Activated naive CD8-positive, alpha-beta T cell (primary cell): ENCODE data around the gene GGTLC1.

Experiments
- H3K27ac Mint-ChIP-seq: one replicate; pipeline ENCODE4 v1.8.0; 2021; ENCODE audit warnings: mixed read lengths
- H3K27me3 Mint-ChIP-seq: one replicate; pipeline ENCODE4 v1.8.0; 2021; ENCODE audit warnings: mixed read lengths
- H3K36me3 Mint-ChIP-seq: one replicate; pipeline ENCODE4 v1.8.0; 2021; ENCODE audit warnings: mixed read lengths
- H3K4me1 Mint-ChIP-seq: one replicate; pipeline ENCODE4 v1.8.0; 2021; ENCODE audit warnings: low read depth, mixed read lengths
- H3K4me3 Mint-ChIP-seq: one replicate; pipeline ENCODE4 v1.8.0; 2021; ENCODE audit warnings: mild to moderate bottlenecking, mixed read lengths
- H3K9me3 Mint-ChIP-seq: one replicate; pipeline ENCODE4 v1.8.0; 2021; ENCODE audit warnings: low read depth, mixed read lengths

GGTLC1 gene

DNA sequence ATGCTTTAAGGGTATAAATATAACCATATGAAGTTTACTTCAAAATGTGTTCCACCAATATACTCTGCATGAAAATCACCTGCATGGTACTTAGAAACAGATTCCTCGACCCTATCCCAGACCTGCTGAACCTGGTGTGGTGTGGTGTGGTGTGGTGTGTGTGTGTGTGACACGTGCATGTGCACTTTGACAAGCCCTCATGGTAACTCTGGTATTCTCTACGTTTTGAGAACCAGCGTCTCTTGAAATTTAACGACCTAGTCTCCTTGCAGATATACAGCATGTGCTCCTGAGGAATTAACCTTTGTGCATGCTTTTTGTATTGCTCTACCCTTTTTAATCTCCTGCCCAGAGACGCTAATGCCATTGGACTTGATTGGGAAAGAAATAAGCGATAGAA, 29.5 kb downstream of the GGTLC1 start:
- H3K27me3 Mint-ChIP-seq, result peaks cover 2% of the 10 kb centered on the region
- peaks cover 3% of the 10 kb centered on the region for H3K36me3 Mint-ChIP-seq
- no peaks in the 10 kb centered on the region for H3K4me1 Mint-ChIP-seq
- no peak overlapping the region for H3K27ac Mint-ChIP-seq
- H3K9me3 Mint-ChIP-seq, result no peaks in the 10 kb centered on the region
- no peak overlapping the region for H3K4me3 Mint-ChIP-seq

- H3K9me3 Mint-ChIP-seq, result no peaks in the 10 kb centered on the region
- peaks cover 1% of the 10 kb centered on the region for H3K27me3 Mint-ChIP-seq
- H3K4me3 Mint-ChIP-seq, result no peak overlapping the region
- no peaks in the 10 kb centered on the region for H3K36me3 Mint-ChIP-seq
- H3K4me1 Mint-ChIP-seq, result no peaks in the 10 kb centered on the region
- H3K27ac Mint-ChIP-seq, result no peak overlapping the region
These were observed 32.7 kb downstream of the GGTLC1 start for GRCh38 chr20:23955896-23956295.

GRCh38 chr20:23954008-23954745, 34.4 kb downstream of the GGTLC1 start:
- H3K4me3 Mint-ChIP-seq, result no peak overlapping the region
- no peaks in the 10 kb centered on the region for H3K4me1 Mint-ChIP-seq
- no peaks in the 10 kb centered on the region for H3K9me3 Mint-ChIP-seq
- H3K27ac Mint-ChIP-seq, result no peak overlapping the region
- no peaks in the 10 kb centered on the region for H3K36me3 Mint-ChIP-seq
- H3K27me3 Mint-ChIP-seq, result peaks cover 1% of the 10 kb centered on the region

- Mint-ChIP-seq H3K9me3 (no peaks in the 10 kb centered on the region), H3K4me3 (no peak overlapping the region), H3K27ac (no peak overlapping the region), H3K4me1 (no peaks in the 10 kb centered on the region), H3K36me3 (no peaks in the 10 kb centered on the region), H3K27me3 (peaks cover 1% of the 10 kb centered on the region)
These were observed 42.4 kb downstream of the GGTLC1 start for GRCh38 chr20:23946206-23946605.

GRCh38 chr20:23943304-23943703, 45.3 kb downstream of the GGTLC1 start:
- Mint-ChIP-seq H3K4me1 (no peaks in the 10 kb centered on the region), H3K27ac (no peak overlapping the region), H3K36me3 (no peaks in the 10 kb centered on the region), H3K9me3 (no peaks in the 10 kb centered on the region), H3K27me3 (peaks cover 2% of the 10 kb centered on the region), H3K4me3 (no peak overlapping the region)

DNA sequence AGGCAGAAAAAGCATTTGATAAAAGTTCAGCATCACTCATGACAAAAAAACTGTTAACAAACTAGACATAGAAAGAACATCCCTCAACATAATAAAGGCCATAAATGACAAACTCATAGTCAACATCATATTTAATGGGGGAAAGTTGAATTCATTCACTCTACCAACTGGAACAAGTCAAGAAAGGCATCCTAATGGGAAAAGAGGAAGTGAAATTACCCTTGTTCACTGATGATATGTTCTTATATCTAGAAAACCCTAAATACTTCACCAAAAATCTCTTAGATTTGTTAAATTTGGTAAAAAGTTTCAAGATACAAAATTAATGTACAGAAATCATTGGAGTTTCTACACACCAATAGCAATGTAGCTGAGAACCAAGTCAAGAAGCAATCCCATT, 48.9 kb downstream of the GGTLC1 start:
- no peak overlapping the region for H3K4me3 Mint-ChIP-seq
- H3K36me3 Mint-ChIP-seq, result no peaks in the 10 kb centered on the region
- no peaks in the 10 kb centered on the region for H3K9me3 Mint-ChIP-seq
- H3K27me3 Mint-ChIP-seq, result peaks cover 2% of the 10 kb centered on the region
- no peak overlapping the region for H3K27ac Mint-ChIP-seq
- H3K4me1 Mint-ChIP-seq, result no peaks in the 10 kb centered on the region

DNA sequence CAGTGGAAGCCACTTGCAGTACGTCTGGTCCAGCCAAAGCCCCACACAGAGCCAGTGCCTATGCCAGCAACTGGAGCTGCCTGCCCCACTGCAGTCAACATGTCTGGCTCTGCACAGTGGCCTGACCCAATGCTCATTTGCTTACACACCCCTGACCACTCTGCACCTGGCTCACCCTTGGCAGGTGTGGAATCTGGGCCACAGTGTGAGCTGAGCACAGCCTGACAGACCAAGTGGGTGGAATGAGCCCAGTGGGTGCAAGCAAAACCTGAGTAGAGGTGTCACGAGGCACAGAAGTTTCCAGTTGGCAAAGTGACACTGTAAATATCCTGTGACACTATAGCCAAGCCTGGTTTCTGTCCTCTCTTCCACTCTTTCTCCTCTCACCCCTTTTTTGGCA, 49.5 kb downstream of the GGTLC1 start:
- no peak overlapping the region for H3K27ac Mint-ChIP-seq

DNA sequence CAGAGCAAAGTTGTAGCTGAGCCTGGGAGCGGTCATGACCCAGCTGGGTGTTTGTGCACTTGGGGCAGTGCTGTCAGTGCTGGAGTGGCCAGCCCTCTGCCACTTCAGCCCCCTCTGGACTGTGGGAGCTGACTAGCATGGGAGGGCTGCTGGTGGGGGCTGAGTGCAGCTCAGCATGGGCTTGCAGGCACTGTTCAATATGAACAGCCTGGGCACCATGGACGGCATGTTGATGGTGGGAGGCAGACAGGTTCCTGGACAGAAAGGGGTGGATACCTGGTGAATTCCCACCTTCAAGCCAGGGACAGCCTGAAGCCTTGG, 50.5 kb downstream of the GGTLC1 start:
- peaks cover 2% of the 10 kb centered on the region for H3K27me3 Mint-ChIP-seq
- no peaks in the 10 kb centered on the region for H3K9me3 Mint-ChIP-seq
- no peak overlapping the region for H3K4me3 Mint-ChIP-seq
- H3K36me3 Mint-ChIP-seq, result no peaks in the 10 kb centered on the region
- H3K4me1 Mint-ChIP-seq, result no peaks in the 10 kb centered on the region
- H3K27ac Mint-ChIP-seq, result no peak overlapping the region

More for the DNA sequence above, 49.5 kb downstream of the GGTLC1 start:
- Mint-ChIP-seq H3K27me3 (peaks cover 2% of the 10 kb centered on the region), H3K4me3 (no peak overlapping the region), H3K4me1 (no peaks in the 10 kb centered on the region), H3K36me3 (no peaks in the 10 kb centered on the region), H3K9me3 (no peaks in the 10 kb centered on the region)

- Mint-ChIP-seq H3K9me3 (no peaks in the 10 kb centered on the region), H3K4me3 (no peak overlapping the region), H3K4me1 (no peaks in the 10 kb centered on the region), H3K27ac (no peak overlapping the region), H3K36me3 (no peaks in the 10 kb centered on the region), H3K27me3 (peaks cover 2% of the 10 kb centered on the region)
These were observed 51.1 kb downstream of the GGTLC1 start for GRCh38 chr20:23937303-23938117.
